Naive thymus-derived CD8-positive, alpha-beta T cell (primary cell): ENCODE results near the gene PKD1L1. TPM values are rescaled to one million over a fixed set of nuclear protein-coding genes. Genes with fewer than 3 reads are reported as not detected.

Source experiments
- ATAC-seq, 2 donors: fragments of 150-1000 bp; cut with Tn5 transposase in 1 of 2; sonication (Bioruptor Pico), chemical (Tn5 transposase) in 1 of 2; 1 replicate in 1 of 2; 2 replicates in 1 of 2; pipeline ENCODE4 v1.10.0; 2021; ENCODE audit warnings: mild to moderate bottlenecking in 2 of 2, moderate library complexity in 2 of 2
- POLR2A ChIA-PET: fragments of 350-600 bp; sonication (Branson Sonifier 250); formaldehyde crosslinking; loops from one replicate; lab custom pipeline; 2021; ENCODE audit warnings: antibody characterized with exemption; lab: Charles Lee
- DNase-seq, 10 donors: peaks; one replicate each; pipeline versions ENCODE4 v3.0.0 to v3.0.0-alpha.2; 2020 to 2022
- H3K27ac Mint-ChIP-seq, 10 donors: one replicate each; pipeline ENCODE4 v1.8.0; 2020 to 2022; ENCODE audit warnings: mild to moderate bottlenecking in 10 of 10, mixed read lengths in 10 of 10, moderate library complexity in 4 of 10, inconsistent platforms in 1 of 10
- H3K27me3 Mint-ChIP-seq, 5 donors: one replicate each; pipeline ENCODE4 v1.8.0; 2021 to 2022; ENCODE audit warnings: mixed read lengths in 5 of 5
- H3K36me3 Mint-ChIP-seq, 3 donors: one replicate each; pipeline ENCODE4 v1.8.0; 2020 to 2022; ENCODE audit warnings: mixed read lengths in 3 of 3, mild to moderate bottlenecking in 2 of 3, inconsistent platforms in 1 of 3
- H3K4me1 Mint-ChIP-seq, 4 donors: one replicate each; pipeline ENCODE4 v1.8.0; 2021 to 2022; ENCODE audit warnings: mixed read lengths in 4 of 4
- H3K4me3 Mint-ChIP-seq, 10 donors: one replicate each; pipeline ENCODE4 v1.8.0; 2020 to 2022; ENCODE audit warnings: mild to moderate bottlenecking in 10 of 10, mixed read lengths in 10 of 10, moderate library complexity in 6 of 10, inconsistent platforms in 1 of 10
- H3K9me3 Mint-ChIP-seq, 9 donors: one replicate each; pipeline ENCODE4 v1.8.0; 2020 to 2022; ENCODE audit warnings: mixed read lengths in 9 of 9, mild to moderate bottlenecking in 3 of 9, inconsistent platforms in 1 of 9, moderate library complexity in 1 of 9
- polyA plus RNA-seq, 3 donors: library from polyadenylated mRNA; unstranded; fragments of 300-500 nt; fragmentation: Illumina TruSeq; gene quantifications; one replicate each; pipeline ENCODE4 v1.2.3, GENCODE V29; 2021
- total RNA-seq, 8 experiments: library from RNA in 2 of 8; stranded (reverse) in 2 of 8; gene quantifications; one replicate each; pipeline ENCODE4 v1.2.3 and lab custom pipeline; 2021 to 2026

The PKD1L1 gene
- total and polyA plus RNA-seq, 5 experiments from 2014 or later: 0.07 to 0.78 (median 0.37) TPM; not detected in 1

DNA sequence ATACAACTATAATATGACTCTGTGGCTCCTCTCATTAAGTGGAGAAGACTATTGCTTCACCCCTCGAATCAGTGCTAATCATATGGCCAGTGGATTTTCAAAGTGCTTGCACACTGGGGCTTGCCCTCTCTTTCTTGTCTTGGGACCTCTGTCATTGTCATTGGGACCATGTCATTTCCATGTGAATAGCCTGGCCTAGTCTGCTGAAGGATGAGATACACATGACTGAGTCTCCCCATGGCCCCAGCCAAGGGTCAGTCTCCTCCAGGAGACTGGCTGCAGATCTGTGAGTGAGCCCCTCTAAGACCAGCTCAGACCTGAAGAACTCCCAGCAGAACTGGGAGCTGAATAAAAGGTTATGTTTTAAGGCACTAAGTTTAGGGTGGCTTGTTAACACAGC is 39.5 kb downstream of the PKD1L1 start:
- Mint-ChIP-seq H3K27ac (no peak overlapping the region), H3K9me3 (no peaks in the 10 kb centered on the region), H3K4me1 (no peaks in the 10 kb centered on the region), H3K36me3 (peaks cover 2 to 3% (median 3%) of the 10 kb centered on the region in 3 donors), H3K4me3 (no peak overlapping the region), H3K27me3 (peaks cover 0 to 24% (median 8%) of the 10 kb centered on the region in 5 donors)
- POLR2A ChIA-PET: no interaction called here
- DNase-seq (no peak), ATAC-seq (no peak)

DNA sequence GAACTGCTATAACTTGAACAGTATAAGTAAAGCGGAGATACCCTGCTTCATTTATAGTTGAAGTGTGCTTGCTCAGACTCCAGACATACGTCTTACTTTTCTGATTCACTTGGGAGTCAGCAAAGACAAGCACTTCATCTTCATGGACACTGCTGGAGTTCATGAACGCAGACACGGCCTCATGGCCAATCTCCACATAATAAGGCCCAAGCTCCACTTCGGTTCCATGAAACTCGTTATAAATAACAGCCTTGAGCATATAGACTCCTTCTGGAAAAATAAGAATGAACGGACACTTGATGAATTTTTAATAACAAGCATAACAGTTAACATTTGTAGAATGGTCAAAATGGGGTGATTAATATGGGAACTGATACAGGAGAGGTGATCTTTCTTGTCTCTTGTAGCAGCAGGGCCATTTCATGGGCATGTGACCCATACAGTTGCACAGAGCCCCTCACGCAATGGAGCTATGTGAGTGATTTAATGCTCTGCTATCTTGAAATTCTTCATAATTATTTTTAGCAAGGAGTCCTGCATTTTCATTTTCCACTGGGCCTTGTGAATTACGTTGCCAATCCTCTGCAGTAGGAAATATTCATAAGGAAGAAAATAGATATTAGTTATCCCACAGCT is 40.2 kb downstream of the PKD1L1 start:
- no peaks in the 10 kb centered on the region for H3K9me3 Mint-ChIP-seq
- POLR2A ChIA-PET: no interaction called here
- H3K36me3 Mint-ChIP-seq: peaks cover 0 to 3% (median 0%) of the 10 kb centered on the region in 3 donors
- ATAC-seq (no peak), DNase-seq (no peak)
- H3K4me1 Mint-ChIP-seq: no peaks in the 10 kb centered on the region
- no peak overlapping the region for H3K27ac Mint-ChIP-seq
- peaks cover 0 to 19% (median 8%) of the 10 kb centered on the region in 5 donors for H3K27me3 Mint-ChIP-seq
- no peak overlapping the region for H3K4me3 Mint-ChIP-seq

DNA sequence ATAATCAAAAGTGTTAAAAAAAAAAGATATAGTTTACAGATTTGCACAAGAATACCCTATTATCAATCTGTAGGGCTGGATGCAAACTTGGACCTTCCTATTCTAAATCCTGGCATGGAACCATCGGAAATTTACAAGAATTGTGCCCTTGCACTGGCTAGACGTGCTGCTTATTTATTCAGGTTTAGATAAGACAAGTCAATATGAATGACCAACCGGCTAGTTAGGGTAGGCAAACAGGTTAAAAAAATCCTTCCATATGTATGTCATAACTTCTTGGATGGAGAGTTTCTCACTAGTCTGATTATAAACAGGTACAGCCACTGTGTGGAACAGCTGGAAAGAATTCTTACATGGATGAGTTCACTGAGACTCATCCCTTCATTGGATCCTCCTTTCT is 41.4 kb downstream of the PKD1L1 start:
- POLR2A ChIA-PET: no interaction called here
- Mint-ChIP-seq H3K9me3 (no peaks in the 10 kb centered on the region), H3K27ac (no peak overlapping the region), H3K27me3 (peaks cover 0 to 7% (median 4%) of the 10 kb centered on the region in 5 donors), H3K36me3 (no peaks in the 10 kb centered on the region), H3K4me3 (no peak overlapping the region), H3K4me1 (no peaks in the 10 kb centered on the region)
- ATAC-seq (no peak), DNase-seq (no peak)

DNA sequence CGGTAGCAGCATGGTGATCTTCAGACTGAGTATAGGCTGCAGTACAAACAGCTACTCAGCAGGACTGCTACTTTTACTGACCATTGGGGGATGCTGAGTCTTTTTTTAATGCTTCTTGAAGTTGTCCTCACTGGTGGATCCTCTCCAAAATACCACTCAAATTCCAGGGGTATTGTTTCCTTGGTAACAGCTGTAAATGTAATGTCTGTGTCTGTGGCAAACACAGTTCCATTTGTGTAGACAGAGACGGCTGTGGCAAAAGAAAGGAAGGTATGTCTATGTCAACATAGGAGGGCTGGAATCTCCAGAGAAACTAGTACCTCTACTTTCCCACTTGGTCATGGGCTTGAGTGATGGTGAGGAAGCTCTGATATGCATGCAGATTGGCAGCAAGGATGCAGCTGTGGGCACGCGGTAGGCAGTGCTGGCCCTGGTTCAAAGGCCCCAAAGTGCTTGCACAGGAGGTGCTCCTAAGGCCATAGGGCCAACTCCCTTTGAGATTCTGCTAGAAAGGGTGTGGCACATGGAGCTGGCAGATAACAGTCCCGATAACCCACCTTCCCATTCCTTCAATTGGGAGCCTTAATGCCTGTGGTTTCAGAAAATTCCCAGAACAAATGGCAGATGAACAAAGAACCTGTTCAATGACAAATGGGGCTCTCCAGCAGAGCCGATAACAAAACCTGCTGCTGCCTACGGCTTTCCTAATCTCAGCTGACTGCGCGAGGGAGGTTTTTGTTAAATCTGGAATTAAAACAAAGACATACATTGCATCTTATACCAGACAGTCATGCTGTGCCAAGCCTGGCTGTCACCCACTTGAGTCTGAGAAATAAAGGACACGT is 43.0 kb downstream of the PKD1L1 start:
- POLR2A ChIA-PET: no interaction called here
- ATAC-seq (no peak), DNase-seq (no peak)
- H3K27ac Mint-ChIP-seq: no peak overlapping the region
- H3K9me3 Mint-ChIP-seq: no peaks in the 10 kb centered on the region
- no peak overlapping the region for H3K4me3 Mint-ChIP-seq
- no peaks in the 10 kb centered on the region for H3K36me3 Mint-ChIP-seq
- no peaks in the 10 kb centered on the region for H3K4me1 Mint-ChIP-seq
- H3K27me3 Mint-ChIP-seq: no peaks in the 10 kb centered on the region

DNA sequence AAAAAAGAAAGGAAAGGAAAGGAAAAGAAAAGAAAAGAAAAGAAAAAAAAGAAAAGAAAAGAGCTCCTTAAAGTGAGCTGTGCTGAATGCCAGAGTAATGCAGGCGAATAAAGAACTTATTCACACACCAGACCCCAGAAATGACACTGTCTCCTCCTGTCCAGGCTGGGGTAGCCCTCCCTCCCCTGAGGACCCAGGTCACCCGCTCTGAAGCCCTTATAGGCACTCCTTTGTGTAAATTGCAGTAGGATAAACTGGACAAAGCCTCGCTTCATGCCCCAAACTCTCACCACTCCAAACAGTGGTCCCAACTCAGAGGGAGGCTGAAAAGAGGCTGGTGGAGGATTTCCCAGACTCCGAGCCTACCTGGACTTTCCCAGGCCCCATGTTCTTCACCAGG is 46.3 kb downstream of the PKD1L1 start:
- ATAC-seq (no peak), DNase-seq (no peak)
- Mint-ChIP-seq H3K36me3 (peaks cover 0 to 3% (median 0%) of the 10 kb centered on the region in 3 donors), H3K4me3 (no peak overlapping the region), H3K27me3 (peaks cover 0 to 3% (median 0%) of the 10 kb centered on the region in 5 donors), H3K4me1 (no peaks in the 10 kb centered on the region), H3K27ac (no peak overlapping the region), H3K9me3 (no peaks in the 10 kb centered on the region)
- POLR2A ChIA-PET: no interaction called here

DNA sequence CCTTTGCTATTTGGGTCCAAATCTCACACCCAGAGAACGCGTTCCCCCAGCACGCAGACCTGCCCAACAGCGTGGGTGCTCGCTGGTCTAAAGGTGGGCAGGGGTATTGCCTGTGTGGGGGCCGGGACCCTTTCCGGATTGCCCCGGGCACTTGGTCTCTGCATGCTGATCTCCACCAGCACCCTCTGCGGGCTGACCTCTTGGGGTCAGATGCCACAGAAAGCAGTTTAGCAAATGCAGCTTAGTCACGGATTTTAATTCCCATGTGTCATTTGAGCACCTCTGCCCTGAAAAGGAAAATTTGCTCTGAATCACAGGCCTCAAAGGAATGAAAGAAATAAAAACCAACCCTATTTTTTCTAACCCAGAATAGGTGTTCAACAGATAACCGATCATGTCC is 46.7 kb downstream of the PKD1L1 start:
- no peak for DNase-seq
- peaks cover 0 to 3% (median 0%) of the 10 kb centered on the region in 5 donors for H3K27me3 Mint-ChIP-seq
- POLR2A ChIA-PET: no interaction called here
- H3K4me3 Mint-ChIP-seq: no peak overlapping the region
- H3K27ac Mint-ChIP-seq: peak overlapping the region in 1 of 10 donors; percentile 22
- ATAC-seq: no peak
- peaks cover 0 to 3% (median 0%) of the 10 kb centered on the region in 3 donors for H3K36me3 Mint-ChIP-seq
- no peaks in the 10 kb centered on the region for H3K4me1 Mint-ChIP-seq
- no peaks in the 10 kb centered on the region for H3K9me3 Mint-ChIP-seq

DNA sequence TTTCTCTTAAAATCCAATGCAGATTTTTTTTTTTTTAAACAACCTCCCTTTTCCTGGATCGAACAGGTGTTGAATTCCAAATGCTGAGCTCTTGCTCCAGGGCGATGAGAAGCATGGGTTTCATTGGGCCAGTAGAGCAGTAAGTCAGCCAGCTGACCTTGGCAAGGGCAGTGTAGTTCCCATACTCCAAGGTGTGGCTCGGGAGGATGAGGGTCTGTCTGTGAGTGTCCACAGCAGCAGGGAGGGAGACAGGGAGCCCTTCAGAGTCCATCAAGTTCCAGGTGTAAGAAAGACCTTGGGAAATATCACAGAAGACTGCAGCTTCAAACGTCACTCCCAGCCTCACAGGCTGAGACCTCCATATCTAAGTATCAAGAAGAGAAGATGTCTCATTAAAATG is 50.4 kb downstream of the PKD1L1 start:
- H3K4me1 Mint-ChIP-seq: peaks cover 0 to 5% (median under 1%) of the 10 kb centered on the region in 4 donors
- no peak overlapping the region for H3K4me3 Mint-ChIP-seq
- peaks cover 0 to 4% (median 0%) of the 10 kb centered on the region in 5 donors for H3K27me3 Mint-ChIP-seq
- DNase-seq: no peak
- no peaks in the 10 kb centered on the region for H3K9me3 Mint-ChIP-seq
- peaks cover 0 to 3% (median 0%) of the 10 kb centered on the region in 3 donors for H3K36me3 Mint-ChIP-seq
- no peak for ATAC-seq
- H3K27ac Mint-ChIP-seq: peak overlapping the region in 1 of 10 donors; percentile 61
- POLR2A ChIA-PET: no interaction called here

DNA sequence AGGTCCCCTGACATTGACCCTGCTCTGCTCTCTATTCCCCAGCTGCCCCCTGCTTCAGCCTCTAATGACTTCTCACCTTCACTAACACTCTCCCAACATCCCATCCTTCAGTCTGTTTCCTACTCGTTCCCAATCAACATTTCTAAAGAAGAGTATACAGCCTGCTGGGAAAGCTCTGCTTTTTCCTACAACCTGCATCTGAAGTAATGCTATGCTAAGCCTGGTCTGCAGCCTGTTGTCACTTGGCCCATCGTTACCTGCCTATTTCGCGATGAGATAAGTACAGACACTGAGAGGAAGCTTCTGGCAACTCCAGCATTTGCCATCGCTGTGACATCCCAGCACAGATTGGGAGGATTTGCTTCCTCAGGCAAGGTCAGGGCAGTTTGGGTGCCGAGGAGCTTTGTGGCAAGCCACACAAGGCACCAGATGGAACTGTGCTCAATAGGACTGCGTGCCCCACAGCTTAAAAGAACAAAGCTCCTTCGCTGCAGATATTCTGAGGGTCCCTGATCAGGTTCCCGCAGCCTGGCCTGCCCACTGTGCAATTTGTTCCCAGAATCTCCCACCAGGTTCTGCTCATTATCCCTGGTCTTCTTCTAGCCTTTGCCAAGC is 51.4 kb downstream of the PKD1L1 start:
- Mint-ChIP-seq H3K27me3 (peaks cover 0 to 4% (median 0%) of the 10 kb centered on the region in 5 donors), H3K27ac (peak overlapping the region in 1 of 10 donors; percentile 61), H3K4me1 (peaks cover 0 to 5% (median under 1%) of the 10 kb centered on the region in 4 donors), H3K9me3 (no peaks in the 10 kb centered on the region), H3K4me3 (no peak overlapping the region), H3K36me3 (peaks cover 0 to 3% (median 0%) of the 10 kb centered on the region in 3 donors)
- POLR2A ChIA-PET: no interaction called here
- no peak for DNase-seq
- no peak for ATAC-seq

DNA sequence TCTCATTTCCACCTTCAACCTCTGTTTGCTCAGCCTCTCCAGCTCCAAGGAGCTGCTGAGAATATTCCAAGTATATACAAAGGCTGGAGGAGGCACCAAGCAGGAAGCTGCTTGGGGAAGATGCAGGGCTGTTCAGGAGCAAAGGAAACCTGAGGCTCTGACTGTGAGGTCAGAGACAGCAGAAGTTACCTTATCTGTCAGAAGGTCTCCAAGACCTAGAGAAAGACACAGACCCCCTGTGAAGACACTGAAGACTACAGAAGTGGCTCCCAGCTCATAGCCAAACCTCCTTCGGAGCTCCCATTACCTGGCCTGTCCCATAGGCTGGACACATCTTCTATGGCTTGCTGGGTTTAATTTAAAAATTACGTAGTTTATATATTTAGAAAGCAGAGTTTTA is 53.2 kb downstream of the PKD1L1 start:
- Mint-ChIP-seq H3K36me3 (peaks cover 0 to 3% (median 0%) of the 10 kb centered on the region in 3 donors), H3K4me3 (no peak overlapping the region), H3K4me1 (peaks cover 0 to 5% (median under 1%) of the 10 kb centered on the region in 4 donors), H3K27ac (peak overlapping the region in 1 of 10 donors; percentile 5), H3K27me3 (peaks cover 0 to 4% (median 0%) of the 10 kb centered on the region in 5 donors), H3K9me3 (no peaks in the 10 kb centered on the region)
- DNase-seq (no peak), ATAC-seq (no peak)
- POLR2A ChIA-PET: no interaction called here

DNA sequence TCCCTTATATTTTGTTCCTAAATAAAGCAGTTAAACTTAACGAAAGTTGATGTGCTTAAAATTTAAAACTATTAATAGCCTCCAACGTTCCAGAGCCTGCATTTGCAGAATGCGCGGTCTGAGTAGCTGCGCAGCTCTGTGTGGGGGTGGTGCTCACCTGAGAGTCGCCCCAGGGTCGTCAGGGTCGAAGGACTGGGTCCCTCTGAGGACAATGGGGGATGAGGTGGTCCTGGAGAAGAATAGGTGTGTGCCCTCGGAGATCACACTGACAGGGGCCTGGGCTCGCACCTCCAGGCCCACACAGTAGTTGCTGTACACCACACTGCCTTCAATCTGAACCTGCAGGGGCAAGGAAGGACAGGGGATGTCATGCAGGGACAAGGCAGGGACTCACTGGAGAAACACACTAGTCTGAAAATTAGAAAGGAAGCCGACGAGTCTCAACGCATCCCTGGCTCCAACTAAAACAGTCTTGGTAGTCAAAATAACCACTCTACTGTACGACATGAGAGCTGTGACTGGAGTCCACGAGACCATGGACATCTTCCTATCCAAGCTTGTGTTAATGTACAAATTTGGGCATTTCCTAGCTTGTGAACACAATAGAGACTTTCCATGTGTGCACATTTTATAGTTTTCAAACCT is 54.4 kb downstream of the PKD1L1 start:
- Mint-ChIP-seq H3K27me3 (peaks cover 0 to 4% (median 0%) of the 10 kb centered on the region in 5 donors), H3K27ac (no peak overlapping the region), H3K9me3 (no peaks in the 10 kb centered on the region), H3K4me3 (no peak overlapping the region), H3K36me3 (peaks cover 0 to 3% (median 0%) of the 10 kb centered on the region in 3 donors), H3K4me1 (peaks cover 0 to 5% (median under 1%) of the 10 kb centered on the region in 4 donors)
- DNase-seq: no peak
- no peak for ATAC-seq
- POLR2A ChIA-PET: no interaction called here

DNA sequence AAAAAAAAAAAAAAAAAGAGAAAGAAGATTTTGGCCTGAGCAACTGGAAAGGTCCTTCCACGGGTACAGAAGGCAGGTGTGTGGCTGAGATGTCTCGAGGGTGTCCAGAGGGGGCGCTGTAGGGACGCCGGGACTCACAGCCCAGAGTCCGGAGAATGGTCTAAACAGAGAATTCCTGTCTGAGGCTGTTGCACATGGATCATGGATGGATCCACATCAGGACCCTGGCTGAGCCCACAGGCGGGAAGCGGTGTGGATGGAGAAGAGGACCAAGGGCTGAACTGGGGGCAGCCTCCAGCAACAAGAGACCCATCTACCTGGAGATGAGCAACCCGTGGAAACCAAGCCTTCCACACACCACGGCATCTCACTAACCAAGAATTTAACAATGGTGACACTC is 55.0 kb downstream of the PKD1L1 start:
- ATAC-seq (no peak), DNase-seq (no peak)
- Mint-ChIP-seq H3K36me3 (peaks cover 0 to 3% (median 0%) of the 10 kb centered on the region in 3 donors), H3K9me3 (no peaks in the 10 kb centered on the region), H3K27me3 (peaks cover 0 to 4% (median 0%) of the 10 kb centered on the region in 5 donors), H3K4me3 (no peak overlapping the region), H3K4me1 (peaks cover 0 to 5% (median under 1%) of the 10 kb centered on the region in 4 donors), H3K27ac (no peak overlapping the region)
- POLR2A ChIA-PET: no interaction called here

DNA sequence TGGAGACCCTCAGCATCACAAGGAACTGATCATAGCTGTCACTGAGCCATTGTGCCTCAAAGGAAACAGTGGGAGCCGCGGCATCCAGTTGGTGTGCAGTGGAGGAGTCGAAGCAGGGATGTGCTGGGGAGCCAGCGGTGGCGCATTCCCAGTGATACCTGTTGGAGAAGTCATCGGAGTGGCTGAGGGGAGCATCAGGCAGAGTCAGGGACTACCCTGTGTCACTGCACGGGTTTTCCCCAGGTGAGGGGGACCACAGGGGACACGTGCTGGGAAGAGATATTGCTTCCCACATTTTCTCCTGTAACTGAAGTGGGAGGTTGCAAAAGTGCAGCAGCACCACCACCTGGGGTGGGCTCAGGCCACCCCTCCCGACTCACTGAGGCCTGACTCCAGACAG is 57.7 kb downstream of the PKD1L1 start:
- no peak for DNase-seq
- ATAC-seq: no peak
- Mint-ChIP-seq H3K27me3 (no peaks in the 10 kb centered on the region), H3K27ac (no peak overlapping the region), H3K4me3 (no peak overlapping the region), H3K4me1 (peaks cover 0 to 5% (median under 1%) of the 10 kb centered on the region in 4 donors), H3K36me3 (no peaks in the 10 kb centered on the region), H3K9me3 (no peaks in the 10 kb centered on the region)
- POLR2A ChIA-PET: no interaction called here
